GM18499 (cell line): ENCODE results near the gene NPHP1.
"Not testable (repeated sequence)": the region's sequence is repeated elsewhere in the genome, so short reads cannot be mapped to it uniquely, and the experiment has no call there.

Experiments used
- ATAC-seq: cut with Tn5 transposase; IDR thresholded peaks from one replicate; pipeline ENCODE4 v1.9.1; 2021; ENCODE audit warnings: moderate number of reproducible peaks; ENCODE audit not compliant: insufficient read depth, unreplicated experiment

Gene NPHP1

DNA sequence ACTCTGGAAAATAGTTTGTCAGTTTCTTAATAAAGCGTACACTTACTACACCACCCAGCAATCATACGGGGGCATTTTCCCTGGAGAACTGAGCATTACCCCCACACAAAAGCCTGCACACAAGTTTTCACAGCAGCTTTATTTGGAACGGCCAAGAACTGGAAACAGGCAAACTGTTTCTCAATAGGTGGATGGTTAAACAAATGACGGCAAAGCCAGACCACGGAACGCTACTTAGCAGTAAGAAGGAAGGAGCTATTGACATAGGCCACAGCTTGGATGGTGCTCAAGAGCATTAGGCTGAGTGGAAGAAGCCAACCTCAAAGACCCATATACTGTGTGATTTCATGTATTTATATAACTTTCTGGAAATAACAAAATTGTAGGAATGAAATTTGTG, 98.2 kb downstream of the NPHP1 start:
- ATAC-seq, result no peak

GRCh38 chr2:110105608-110106467, 99.0 kb downstream of the NPHP1 start:
- ATAC-seq, result no peak

DNA sequence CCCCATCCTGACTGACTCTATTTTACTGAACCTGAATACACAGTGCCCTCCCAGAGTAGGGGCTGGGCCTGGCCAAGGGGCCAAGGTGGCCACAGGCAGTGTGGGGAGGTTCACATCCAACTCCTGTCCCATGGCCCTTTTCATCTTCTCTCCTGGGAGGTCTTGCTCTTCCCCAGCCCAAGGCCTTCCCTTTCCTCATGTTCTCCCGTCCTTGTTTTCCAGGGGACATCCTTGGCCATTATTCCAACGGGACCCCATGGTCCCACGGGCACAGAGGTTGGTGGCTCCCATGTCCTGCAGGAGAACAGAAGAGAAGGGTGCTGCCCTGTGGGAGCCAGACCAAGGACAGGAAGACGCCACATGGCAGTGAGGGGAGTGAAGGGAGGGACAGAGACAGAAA, 99.6 kb downstream of the NPHP1 start:
- ATAC-seq, result no peak

GRCh38 chr2:110104025-110104771, 100.6 kb downstream of the NPHP1 start:
- ATAC-seq, result no peak

- no peak for ATAC-seq
Measured at GRCh38 chr2:110103061-110103961, 101.5 kb downstream of the NPHP1 start.

DNA sequence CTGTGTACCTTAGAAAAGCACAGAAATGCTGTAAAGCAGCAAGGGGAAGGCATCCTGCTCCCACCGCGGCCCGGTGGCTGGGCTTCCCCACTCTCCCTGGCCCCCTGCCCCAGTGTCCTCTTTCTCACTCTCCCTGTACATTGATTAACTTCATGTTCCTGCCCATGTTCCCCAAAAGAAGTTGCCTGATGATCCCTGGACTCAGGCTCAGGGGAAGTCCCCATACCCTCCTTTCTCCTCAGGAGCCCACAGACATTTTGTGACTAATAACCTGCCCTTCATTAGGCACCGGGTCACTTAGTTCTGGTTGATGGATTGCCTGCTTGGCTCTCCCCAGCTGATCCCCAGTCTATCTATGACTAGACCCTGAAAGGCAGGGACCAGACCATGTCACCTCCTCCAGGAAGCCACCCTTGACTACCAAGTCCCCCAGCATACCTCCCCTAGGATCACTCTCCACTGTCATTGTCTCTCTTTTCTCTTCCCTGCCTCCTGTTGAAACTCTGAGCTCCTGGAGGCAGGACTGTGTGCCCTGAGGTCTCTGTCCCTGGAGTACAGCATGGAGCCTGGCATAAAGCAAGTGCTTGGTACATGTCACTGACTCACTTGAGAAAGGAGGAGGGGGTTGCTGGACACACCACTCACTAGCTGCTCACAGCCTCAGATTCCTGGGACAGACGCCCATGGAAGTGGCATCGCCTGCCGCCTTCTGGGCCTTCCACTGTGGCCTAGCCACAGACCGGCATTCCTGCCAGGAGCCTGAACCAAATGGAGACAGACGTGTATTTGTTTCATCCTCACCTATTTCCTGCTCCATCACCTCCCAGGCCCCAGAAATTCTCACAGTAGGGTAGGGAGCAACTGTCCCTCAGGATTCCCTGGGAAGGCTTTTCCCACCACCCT, 102.7 kb downstream of the NPHP1 start:
- ATAC-seq, result no peak

DNA sequence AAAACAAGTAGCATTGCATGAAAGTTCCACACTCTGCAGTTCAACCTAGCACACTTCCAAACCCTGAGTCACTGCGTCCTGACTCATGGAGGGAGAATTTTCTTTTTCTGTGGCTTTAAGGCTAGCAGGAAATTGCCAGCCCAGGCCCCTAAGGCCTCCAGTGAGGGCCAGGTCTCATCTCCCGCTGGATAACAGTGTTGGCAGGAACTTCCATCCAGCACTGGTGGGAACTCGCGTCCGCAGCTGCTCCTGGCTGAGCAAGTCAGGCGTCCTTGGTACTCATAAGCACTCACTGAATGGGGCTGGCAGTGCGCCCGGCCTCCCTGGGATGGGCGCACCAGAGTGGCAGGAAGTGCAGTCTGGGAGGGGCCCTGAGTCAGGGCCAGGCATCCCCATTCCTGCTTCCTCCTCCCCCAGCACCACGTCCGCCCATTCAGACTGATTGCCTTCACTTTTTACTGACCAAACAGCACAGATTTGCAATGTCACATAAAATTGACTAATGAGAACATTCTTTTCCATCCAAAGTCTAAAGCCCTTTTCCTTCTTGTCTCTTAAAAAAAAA, 103.5 kb downstream of the NPHP1 start:
- ATAC-seq, result no peak

GRCh38 chr2:110100880-110101279, 103.9 kb downstream of the NPHP1 start:
- ATAC-seq, result not testable (repeated sequence)

DNA sequence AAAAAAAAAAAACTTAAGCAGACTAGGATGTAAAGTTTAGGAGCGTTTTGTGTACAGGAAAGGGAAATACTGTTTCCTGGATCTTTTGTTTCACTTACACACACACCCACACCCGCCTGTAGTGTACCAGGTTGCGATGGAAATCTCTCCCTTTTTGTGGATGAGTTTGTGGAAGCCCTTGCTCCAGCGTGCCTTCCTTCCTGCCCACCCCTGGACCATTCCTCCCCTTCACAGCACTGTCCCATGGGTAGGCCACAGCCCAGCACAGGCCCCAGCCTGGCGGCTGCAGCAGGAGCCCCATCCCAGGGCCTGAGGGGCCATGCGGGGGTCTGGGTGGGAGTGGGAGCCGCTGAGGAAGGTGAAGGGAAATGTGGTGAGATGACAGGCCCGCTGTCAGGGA, 104.3 kb downstream of the NPHP1 start:
- no peak for ATAC-seq

DNA sequence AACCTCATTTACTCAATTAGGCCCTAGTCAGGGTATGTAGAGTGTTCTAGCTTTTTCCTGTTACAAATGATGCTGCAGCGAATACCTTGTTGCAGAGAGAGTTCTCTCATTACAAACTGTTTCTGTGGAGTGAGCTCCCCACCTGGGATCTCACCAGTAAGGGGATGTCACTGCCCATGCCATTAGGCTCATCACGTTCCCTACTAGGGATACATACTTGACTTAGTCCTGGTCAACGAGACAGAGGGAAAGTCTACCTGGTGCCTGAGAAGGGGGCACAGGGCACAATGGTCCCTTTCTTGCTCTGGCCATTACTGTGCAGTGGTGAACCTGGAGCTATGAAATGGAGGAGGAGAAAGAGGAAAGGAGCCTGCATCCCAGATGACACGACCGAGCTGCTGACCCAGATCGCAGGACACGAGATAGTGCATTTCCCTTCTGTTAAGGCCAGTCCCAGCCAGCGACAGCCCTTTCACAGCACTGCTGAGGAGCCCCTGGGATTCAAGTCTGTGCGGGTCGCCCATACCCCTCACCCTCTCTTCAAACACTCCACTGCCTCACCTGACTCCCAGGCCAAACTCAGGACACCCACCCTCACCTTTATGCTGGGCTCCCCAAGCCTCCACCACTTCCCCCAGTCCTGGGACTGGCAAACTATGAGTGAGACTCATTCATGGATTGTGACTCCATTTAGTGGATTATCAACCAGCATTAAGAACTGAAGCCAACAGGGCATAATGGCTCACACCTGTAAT, 105.2 kb downstream of the NPHP1 start:
- ATAC-seq, result no peak

- ATAC-seq, result no peak
Measured at GRCh38 chr2:110099038-110099425, 105.8 kb downstream of the NPHP1 start.

- ATAC-seq, result no peak
Measured at GRCh38 chr2:110097506-110098220, 107.2 kb downstream of the NPHP1 start.

DNA sequence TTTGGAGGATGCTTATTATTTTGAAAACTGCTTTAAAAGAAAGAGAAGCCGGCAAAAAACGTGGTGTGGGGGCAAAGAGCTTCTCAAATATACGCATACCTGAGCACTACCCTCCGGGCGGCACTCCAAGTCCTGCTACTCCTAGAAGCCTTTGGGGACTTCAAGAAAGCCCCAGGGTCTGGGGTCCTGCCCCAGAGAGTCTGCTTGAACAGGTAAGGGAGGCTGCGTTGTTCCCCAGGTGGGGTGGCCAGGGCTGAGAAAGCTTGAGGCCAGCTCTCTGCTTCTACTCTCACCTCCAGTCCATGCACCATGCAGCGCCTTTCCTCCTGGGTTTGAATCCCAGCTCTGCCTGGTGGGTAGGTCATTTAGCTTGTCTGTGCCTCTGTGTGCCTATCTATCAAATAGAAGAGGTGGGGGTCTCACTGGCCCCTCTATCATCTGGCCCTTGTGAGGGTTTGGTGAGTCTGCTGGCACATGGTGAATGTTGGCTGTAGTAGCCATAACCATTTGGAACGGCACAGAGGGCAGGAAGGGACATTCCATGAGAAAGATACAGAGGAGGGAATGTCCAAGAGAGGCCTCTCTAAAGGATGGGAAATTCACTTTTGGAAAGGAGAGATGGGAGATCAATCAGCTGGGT, 108.7 kb downstream of the NPHP1 start:
- ATAC-seq, result no peak

GRCh38 chr2:110094884-110095534, 109.8 kb downstream of the NPHP1 start:
- not testable (repeated sequence) for ATAC-seq

DNA sequence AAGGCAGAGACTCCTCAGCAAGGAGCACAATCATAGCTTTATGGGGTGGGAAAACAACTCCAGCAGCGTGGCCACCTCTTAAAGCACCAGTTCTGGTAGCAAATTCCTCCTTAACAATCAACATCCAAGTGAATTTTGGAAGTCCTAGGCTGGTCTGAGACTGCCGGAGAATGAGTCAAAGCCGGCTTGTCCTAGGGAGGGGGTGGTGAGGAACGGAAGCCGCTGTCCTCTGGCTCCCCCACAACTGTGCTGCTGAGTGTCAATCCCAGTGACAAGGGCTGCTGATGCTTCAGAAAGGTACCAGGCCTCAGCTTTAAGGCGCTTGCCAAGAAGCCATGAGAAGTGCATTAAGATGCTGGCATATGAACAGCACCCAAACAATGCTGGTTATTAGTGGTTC, 110.9 kb downstream of the NPHP1 start:
- not testable (repeated sequence) for ATAC-seq

DNA sequence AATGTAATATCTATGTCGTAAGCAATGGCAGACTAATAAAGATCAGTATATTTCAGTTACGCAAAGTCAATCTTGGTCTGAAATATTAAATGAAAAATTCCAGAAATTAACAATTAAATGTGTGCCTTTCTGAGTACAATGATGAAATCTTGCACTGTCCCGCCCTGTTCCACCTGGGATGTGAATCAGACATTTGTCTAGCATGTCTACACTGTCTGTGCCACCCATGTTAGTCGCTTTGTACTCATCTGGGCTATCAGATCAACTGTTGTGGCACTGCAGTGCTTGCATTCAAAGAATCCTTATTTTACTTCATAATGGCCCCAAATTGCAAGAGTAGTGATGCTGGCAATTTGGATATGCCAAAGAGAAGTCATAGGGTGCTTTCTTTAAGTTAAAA, 114.6 kb downstream of the NPHP1 start:
- ATAC-seq, result not testable (repeated sequence)

DNA sequence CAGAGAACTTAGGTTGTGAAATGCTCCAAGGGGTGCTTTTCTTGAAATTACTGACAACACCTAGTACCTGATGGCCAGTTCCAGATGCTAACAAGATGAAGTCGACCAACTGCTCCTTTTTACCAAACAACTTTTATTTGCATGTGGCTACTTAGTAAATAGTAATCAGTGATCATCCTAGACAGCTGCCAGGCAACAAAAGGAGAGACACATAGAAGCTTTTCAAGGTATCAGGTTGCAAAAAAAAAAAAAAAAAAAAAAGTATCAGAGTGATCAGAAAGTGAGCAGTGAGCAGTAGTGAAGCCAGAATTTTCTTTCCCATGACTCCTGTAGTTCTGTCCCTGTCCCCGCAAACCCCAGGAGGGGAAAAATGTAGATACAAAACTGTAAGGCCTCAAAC, 121.1 kb downstream of the NPHP1 start:
- not testable (repeated sequence) for ATAC-seq
